K562 (cell line): ENCODE results near the gene EXOC6.
"Not testable (repeated sequence)": the region's sequence is repeated elsewhere in the genome, so short reads cannot be mapped to it uniquely, and the experiment has no call there.

ENCODE experiments used
- DNMT1 ChIP-seq: fragments of 450-650 bp; IDR thresholded peaks from 2 replicates; pipeline ENCODE4 v1.6.1; 2016; ENCODE audit warnings: antibody characterized with exemption, mild to moderate bottlenecking
- HDAC6 ChIP-seq: IDR thresholded peaks from 2 replicates; pipeline ENCODE4 v1.6.1; 2012; ENCODE audit warnings: low read depth, mild to moderate bottlenecking, control low read depth, inconsistent platforms, low read length, moderate library complexity
- PCBP1 ChIP-seq: fragments of 200-400 bp; formaldehyde crosslinking; IDR thresholded peaks from 2 replicates; pipeline ENCODE4 v1.6.1; 2018; ENCODE audit warnings: mild to moderate bottlenecking, low read depth, low read length; ENCODE audit not compliant: poor library complexity, severe bottlenecking
- POLR2AphosphoS5 ChIP-seq: IDR thresholded peaks from 2 replicates; pipeline ENCODE4 v1.6.1; 2011; ENCODE audit warnings: mild to moderate bottlenecking, low read depth, low read length, moderate library complexity; ENCODE audit not compliant: control insufficient read depth, insufficient read depth
- SP1 ChIP-seq: sonication (generic); formaldehyde crosslinking; IDR thresholded peaks from 2 replicates; pipeline ENCODE4 v1.8.1; 2022; ENCODE audit warnings: mild to moderate bottlenecking, missing genetic modification reagents
- SRF ChIP-seq, 2 experiments: fragments of 250-450, 450-650 bp in 1 of 2; sonication (Bioruptor Pico) in 1 of 2; sonication (generic) in 1 of 2; formaldehyde crosslinking; IDR thresholded peaks; 2 replicates each; pipeline versions ENCODE4 v1.5.0 to v1.5.1; 2020 to 2022; ENCODE audit warnings: mild to moderate bottlenecking in 1 of 2, missing genetic modification reagents in 1 of 2
- ZNF561 ChIP-seq: fragments of 450-650 bp; formaldehyde crosslinking; conservative IDR thresholded peaks from 2 replicates; pipeline ENCODE4 v1.4.0; 2020; ENCODE audit warnings: mild to moderate bottlenecking, moderate library complexity
- ZNF76 ChIP-seq: fragments of 250-450 bp; sonication (Bioruptor Pico); IDR thresholded peaks from 2 replicates; pipeline ENCODE4 v1.4.0; 2020; ENCODE audit warnings: mild to moderate bottlenecking, moderate library complexity, borderline replicate concordance
- TF ChIP-seq, protein P1 (sequence below), 2 experiments: fragments of 450-650 bp; formaldehyde crosslinking in 1 of 2; IDR thresholded peaks; 2 replicates each; pipeline versions ENCODE4 v1.4.0 to v1.6.1; 2014 to 2020; ENCODE audit warnings: mild to moderate bottlenecking in 2 of 2, borderline replicate concordance in 1 of 2, low read depth in 1 of 2
- TF ChIP-seq, protein P2 (sequence below), 2 experiments: fragments of 450-650 bp in 1 of 2; sonication (generic) in 1 of 2; formaldehyde crosslinking in 1 of 2; IDR thresholded peaks in 1 of 2; conservative IDR thresholded peaks in 1 of 2; 2 replicates each; pipeline versions ENCODE4 v1.6.1 to v1.8.1; 2016 to 2023; ENCODE audit warnings: mild to moderate bottlenecking in 2 of 2, moderate library complexity in 2 of 2, inconsistent platforms in 1 of 2, missing genetic modification reagents in 1 of 2

DNA sequence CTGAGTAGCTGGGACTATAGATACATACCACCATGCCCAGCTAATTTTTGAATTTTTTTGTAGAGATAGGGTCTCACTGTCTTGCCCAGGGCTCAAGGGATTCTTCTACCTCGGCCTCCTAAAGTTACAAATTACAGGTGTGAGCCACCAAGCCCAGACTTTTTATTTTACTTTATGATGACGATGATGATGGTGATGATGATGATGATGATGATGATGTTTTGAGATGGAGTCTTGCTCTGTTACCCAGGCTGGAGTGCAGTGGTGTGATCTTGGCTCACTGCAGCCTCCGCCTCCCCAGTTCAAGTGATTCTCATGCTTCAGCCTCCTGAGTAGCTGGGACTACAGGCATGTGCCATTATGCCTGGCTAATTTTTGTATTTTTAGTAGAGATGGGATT lies 252.8 kb downstream of the EXOC6 start:
- TF ChIP-seq, protein P1, sequence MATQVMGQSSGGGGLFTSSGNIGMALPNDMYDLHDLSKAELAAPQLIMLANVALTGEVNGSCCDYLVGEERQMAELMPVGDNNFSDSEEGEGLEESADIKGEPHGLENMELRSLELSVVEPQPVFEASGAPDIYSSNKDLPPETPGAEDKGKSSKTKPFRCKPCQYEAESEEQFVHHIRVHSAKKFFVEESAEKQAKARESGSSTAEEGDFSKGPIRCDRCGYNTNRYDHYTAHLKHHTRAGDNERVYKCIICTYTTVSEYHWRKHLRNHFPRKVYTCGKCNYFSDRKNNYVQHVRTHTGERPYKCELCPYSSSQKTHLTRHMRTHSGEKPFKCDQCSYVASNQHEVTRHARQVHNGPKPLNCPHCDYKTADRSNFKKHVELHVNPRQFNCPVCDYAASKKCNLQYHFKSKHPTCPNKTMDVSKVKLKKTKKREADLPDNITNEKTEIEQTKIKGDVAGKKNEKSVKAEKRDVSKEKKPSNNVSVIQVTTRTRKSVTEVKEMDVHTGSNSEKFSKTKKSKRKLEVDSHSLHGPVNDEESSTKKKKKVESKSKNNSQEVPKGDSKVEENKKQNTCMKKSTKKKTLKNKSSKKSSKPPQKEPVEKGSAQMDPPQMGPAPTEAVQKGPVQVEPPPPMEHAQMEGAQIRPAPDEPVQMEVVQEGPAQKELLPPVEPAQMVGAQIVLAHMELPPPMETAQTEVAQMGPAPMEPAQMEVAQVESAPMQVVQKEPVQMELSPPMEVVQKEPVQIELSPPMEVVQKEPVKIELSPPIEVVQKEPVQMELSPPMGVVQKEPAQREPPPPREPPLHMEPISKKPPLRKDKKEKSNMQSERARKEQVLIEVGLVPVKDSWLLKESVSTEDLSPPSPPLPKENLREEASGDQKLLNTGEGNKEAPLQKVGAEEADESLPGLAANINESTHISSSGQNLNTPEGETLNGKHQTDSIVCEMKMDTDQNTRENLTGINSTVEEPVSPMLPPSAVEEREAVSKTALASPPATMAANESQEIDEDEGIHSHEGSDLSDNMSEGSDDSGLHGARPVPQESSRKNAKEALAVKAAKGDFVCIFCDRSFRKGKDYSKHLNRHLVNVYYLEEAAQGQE (IDR thresholded peaks at IDR 0.05; ENCODE audit: borderline replicate concordance), result not testable (repeated sequence)
- TF ChIP-seq, protein P1 (CRISPR knock-in tag; IDR thresholded peaks at IDR 0.05; ENCODE audit: low read depth), result not testable (repeated sequence)
- TF ChIP-seq, protein P2, sequence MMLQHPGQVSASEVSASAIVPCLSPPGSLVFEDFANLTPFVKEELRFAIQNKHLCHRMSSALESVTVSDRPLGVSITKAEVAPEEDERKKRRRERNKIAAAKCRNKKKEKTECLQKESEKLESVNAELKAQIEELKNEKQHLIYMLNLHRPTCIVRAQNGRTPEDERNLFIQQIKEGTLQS (IDR thresholded peaks at IDR 0.05), result not testable (repeated sequence)
- TF ChIP-seq, protein P2 (CRISPR knock-in tag; conservative IDR thresholded peaks at IDR 0.05), result not testable (repeated sequence)
- TF ChIP-seq SRF (CRISPR knock-in tag; IDR thresholded peaks at IDR 0.05); ZNF76 (CRISPR knock-in tag); ZNF561 (CRISPR knock-in tag); SP1 (CRISPR knock-in tag); POLR2AphosphoS5; PCBP1; HDAC6; DNMT1: not testable (repeated sequence)
